GM19467 (cell line): Measurements from ENCODE around the gene CDHR2.
A peak's percentile ranks its signal among the peaks of the same experiment; 100 is the strongest.

ENCODE experiments used
- ATAC-seq: cut with Tn5 transposase; IDR thresholded peaks from one replicate; pipeline ENCODE4 v1.9.1; 2021; ENCODE audit warnings: mild to moderate bottlenecking, moderate library complexity; ENCODE audit not compliant: unreplicated experiment

The CDHR2 gene

GRCh38 chr5:176618783-176619182, 69.6 kb downstream of the CDHR2 start:
- ATAC-seq, result no peak

- peak; percentile 61 for ATAC-seq
Measured at GRCh38 chr5:176619203-176619568, 70.0 kb downstream of the CDHR2 start.

- ATAC-seq, result no peak
Measured at GRCh38 chr5:176619569-176620332, 70.6 kb downstream of the CDHR2 start.

GRCh38 chr5:176620333-176620981, 71.3 kb downstream of the CDHR2 start:
- no peak for ATAC-seq

GRCh38 chr5:176621661-176622079, 72.5 kb downstream of the CDHR2 start:
- ATAC-seq, result no peak

GRCh38 chr5:176624142-176624541, 75.0 kb downstream of the CDHR2 start:
- no peak for ATAC-seq

- no peak for ATAC-seq
Measured at GRCh38 chr5:176624938-176625337, 75.8 kb downstream of the CDHR2 start.

- ATAC-seq, result no peak
Measured at GRCh38 chr5:176625512-176625911, 76.4 kb downstream of the CDHR2 start.

- no peak for ATAC-seq
Measured at GRCh38 chr5:176625966-176626875, 77.1 kb downstream of the CDHR2 start.

- ATAC-seq, result no peak
Measured at GRCh38 chr5:176626876-176627236, 77.7 kb downstream of the CDHR2 start.

GRCh38 chr5:176627582-176627981, 78.4 kb downstream of the CDHR2 start:
- ATAC-seq, result no peak

- no peak for ATAC-seq
Measured at GRCh38 chr5:176628406-176629228, 79.5 kb downstream of the CDHR2 start.

GRCh38 chr5:176629317-176629852, 80.2 kb downstream of the CDHR2 start:
- no peak for ATAC-seq

GRCh38 chr5:176629853-176630680, 80.9 kb downstream of the CDHR2 start, which contains the start of the genes EIF4E1B and SNCB:
Gene EIF4E1B (plus strand): TSS chr5:176630675. CDS start chr5:176642788, 12,113 bp downstream.
Gene SNCB (minus strand): TSS chr5:176630534. CDS start chr5:176629654, 880 bp downstream.
- no peak for ATAC-seq

GRCh38 chr5:176630681-176631222, 81.6 kb downstream of the CDHR2 start:
- ATAC-seq, result no peak

GRCh38 chr5:176631383-176632200, 82.5 kb downstream of the CDHR2 start:
- ATAC-seq, result no peak

- no peak for ATAC-seq
Measured at GRCh38 chr5:176632745-176633144, 83.6 kb downstream of the CDHR2 start.

- ATAC-seq, result no peak
Measured at GRCh38 chr5:176633598-176633997, 84.5 kb downstream of the CDHR2 start.
